IPS-NIHi11 (cell line): ENCODE data around the gene MFAP4.
A peak's percentile ranks its signal among the peaks of the same experiment; 100 is the strongest.

Source experiments
- DNase-seq: peaks from one replicate; pipeline ENCODE4 v3.0.0; 2012; ENCODE audit warnings: mixed read lengths, low spot score

MFAP4 gene

DNA sequence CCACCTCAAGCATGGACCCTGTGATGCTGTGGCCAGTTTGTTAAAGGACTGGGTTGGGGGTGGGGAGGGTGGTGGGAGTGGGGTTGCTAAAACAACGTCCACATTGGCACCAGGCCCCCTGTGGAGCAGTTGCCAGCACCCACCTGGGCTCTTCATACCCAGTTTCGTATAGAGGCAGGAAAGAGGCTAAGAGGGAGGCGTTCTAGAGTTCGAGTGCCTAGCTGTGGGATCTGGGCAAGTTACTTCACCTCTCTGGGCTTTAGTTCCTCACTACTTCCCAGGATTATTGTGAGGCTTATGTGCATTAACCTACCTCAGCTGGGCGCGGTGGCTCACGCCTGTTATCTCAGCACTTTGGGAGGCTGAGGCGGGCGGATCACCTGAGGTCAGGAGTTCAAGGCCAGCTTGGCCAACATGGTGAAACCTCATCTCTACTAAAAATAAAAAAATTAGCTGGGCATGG, 1.4 kb downstream of the MFAP4 start:
- no peak for DNase-seq

DNA sequence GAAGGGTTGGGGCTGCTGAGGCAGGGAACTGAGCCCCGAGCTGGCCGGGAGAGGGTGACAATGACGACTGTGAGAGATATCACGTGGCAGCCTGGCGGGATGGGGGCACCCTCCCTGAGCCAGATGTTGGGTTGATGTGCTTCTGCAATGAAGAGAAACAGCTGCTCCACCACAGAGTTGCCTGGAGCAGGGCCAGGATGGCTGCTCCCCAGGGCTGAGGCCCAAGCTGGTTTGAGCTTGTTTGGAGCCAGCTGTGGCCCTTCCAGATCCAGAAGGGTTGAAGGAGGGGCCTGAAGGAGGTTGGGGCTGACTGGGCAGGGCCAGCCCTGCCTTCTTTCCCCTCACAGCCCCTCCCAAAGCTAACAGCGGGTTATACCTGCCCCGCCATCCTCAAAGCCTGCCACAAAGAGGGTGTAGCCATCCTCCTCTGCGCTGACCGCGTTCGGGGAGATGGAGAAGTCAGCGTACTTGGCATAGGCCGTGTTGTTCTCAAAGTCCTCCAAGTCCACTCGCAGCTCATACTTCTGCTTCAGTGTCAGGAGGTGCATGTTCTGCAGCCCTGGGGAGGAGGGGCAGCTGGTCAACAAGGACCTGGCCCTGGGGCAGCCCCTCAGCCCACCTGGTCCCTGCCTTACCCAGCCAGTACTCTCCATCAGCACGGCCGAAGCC, 2.1 kb downstream of the MFAP4 start:
- DNase-seq = no peak

DNA sequence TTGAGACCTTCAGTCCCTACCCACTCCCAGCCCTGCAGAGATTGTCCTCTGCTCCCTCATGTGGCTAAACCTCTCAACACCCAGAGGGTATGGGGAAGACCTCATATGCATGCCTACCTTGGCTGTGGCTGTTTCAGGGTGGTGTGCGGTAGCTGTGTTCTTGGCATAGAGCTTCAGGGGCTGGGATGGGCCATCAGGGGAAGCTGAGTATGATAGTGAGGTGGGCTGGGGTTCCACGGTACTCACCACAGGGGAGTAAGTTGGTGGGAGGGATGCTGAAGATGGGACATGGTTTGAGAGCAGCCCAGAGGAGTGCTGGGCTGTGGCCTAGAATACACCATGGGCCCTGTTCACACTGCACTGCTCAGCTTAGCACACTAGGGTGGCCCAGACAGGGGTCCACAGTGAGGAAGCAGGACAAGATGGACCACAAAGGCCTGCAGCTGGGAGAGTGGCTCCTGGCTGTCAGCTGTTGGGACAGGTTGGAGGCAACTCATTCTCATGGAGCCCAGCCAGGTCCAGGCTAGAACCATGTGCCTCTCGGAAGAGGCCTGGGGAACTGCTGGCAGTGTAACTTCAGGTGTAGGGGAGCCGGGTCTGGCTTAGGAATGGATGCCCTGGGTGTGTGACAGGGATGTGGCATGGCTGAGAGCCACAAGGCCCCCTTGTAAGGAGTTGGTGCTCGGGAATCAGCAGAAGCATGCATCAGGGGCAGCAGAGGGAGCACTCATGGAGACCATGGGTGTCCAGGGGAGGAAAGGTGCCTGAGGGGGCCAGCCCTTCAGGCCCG, 3.1 kb downstream of the MFAP4 start:
- DNase-seq = no peak

DNA sequence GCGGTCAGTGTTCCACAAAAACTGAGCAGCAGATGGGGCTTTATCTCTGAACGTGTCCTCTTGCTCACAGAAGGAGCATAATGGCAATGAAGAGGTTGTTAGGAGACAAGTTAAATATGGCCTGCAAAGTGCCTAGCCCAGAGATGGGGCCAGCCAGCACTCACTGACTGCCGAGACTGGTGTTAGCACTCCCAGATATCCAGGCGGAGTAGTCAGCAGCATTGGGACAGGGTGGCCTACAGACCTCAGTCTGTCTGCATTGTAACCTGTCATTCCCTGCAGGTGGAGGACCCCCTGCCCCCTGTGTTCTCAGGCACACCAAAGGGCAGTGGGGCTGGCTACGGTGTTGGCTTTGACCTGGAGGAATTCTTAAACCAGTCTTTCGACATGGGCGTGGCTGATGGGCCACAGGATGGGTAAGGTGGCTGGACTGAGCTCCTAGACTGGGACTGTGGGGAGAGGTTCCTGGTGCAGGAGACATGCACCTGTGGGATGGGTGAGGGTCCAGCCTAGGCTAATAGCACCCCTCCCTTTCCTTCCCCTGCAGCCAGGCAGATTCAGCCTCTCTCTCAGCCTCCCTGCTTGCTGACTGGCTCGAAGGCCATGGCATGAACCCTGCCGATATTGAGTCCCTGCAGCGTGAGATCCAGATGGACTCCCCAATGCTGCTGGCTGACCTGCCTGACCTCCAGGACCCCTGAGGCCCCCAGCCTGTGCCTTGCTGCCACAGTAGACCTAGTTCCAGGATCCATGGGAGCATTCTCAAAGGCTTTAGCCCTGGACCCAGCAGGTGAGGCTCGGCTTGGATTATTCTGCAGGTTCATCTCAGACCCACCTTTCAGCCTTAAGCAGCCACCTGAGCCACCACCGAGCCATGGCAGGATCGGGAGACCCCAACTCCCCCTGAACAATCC, 4.2 kb downstream of the MFAP4 start:
- DNase-seq = no peak

DNA sequence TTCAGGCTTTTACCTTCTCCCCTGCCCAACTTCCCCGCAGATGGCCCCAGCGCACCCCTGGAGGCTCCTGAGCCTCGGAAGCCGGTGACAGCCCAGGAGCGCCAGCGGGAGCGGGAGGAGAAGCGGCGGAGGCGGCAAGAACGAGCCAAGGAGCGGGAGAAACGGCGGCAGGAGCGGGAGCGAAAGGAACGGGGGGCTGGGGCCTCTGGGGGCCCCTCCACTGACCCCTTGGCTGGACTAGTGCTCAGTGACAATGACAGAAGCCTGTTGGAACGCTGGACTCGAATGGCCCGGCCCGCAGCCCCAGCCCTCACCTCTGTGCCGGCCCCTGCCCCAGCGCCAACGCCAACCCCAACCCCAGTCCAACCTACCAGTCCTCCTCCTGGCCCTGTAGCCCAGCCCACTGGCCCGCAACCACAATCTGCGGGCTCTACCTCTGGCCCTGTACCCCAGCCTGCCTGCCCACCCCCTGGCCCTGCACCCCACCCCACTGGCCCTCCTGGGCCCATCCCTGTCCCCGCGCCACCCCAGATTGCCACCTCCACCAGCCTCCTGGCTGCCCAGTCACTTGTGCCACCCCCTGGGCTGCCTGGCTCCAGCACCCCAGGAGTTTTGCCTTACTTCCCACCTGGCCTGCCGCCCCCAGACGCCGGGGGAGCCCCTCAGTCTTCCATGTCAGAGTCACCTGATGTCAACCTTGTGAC, 5.1 kb downstream of the MFAP4 start:
- DNase-seq = no peak

DNA sequence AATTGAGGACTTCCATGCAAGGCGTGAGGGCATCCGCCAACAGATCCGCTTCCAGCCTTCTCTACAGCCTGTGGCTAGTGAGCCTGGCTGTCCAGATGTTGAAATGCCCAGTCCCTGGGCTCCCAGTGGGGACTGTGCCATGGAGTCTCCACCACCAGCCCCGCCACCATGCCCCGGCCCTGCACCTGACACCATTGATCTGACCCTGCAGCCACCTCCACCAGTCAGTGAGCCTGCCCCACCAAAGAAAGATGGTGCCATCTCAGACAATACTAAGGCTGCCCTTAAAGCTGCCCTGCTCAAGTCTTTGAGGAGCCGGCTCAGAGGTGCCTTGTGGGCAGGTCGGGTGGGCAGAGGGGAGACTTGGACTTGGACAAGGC, 5.6 kb downstream of the MFAP4 start:
- no peak for DNase-seq

DNA sequence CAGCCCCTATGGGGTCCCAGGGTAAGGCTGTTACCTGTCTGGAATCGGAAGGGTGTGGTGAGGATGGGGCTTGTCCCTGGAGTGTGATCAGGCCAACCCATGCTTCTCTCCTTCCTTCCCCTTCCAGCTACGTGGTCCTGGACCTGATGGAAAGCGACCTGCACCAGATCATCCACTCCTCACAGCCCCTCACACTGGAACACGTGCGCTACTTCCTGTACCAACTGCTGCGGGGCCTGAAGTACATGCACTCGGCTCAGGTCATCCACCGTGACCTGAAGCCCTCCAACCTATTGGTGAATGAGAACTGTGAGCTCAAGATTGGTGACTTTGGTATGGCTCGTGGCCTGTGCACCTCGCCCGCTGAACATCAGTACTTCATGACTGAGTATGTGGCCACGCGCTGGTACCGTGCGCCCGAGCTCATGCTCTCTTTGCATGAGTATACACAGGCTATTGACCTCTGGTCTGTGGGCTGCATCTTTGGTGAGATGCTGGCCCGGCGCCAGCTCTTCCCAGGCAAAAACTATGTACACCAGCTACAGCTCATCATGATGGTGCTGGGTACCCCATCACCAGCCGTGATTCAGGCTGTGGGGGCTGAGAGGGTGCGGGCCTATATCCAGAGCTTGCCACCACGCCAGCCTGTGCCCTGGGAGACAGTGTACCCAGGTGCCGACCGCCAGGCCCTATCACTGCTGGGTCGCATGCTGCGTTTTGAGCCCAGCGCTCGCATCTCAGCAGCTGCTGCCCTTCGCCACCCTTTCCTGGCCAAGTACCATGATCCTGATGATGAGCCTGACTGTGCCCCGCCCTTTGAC, 6.3 kb downstream of the MFAP4 start:
- DNase-seq = no peak

DNA sequence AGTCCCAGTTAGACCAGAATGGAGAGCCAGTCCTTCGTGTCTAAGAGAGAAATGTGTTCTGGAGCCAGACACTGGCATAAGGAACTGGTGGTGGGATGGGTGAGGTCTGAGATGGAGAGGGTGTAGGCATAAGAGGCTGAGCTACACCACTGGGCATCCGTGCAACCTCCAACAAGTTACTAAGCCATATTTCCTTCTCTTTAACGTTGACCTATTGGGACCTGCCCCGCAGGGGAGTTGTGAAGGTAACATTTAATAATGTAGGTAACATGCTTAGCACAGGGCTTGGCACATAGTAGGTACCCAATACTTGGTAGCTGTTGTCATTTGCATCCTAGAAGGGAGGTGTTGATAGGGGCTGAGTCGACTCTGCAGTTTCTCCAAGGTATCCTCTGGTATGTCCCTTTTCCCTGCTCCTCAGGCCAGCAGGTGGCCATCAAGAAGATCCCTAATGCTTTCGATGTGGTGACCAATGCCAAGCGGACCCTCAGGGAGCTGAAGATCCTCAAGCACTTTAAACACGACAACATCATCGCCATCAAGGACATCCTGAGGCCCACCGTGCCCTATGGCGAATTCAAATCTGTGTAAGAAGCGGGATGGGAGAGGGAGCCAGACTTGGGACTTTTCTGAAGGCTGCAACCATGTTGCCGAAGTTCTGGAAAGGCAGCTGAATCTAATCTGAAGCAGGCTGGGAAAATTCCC, 7.5 kb downstream of the MFAP4 start:
- DNase-seq = no peak

DNA sequence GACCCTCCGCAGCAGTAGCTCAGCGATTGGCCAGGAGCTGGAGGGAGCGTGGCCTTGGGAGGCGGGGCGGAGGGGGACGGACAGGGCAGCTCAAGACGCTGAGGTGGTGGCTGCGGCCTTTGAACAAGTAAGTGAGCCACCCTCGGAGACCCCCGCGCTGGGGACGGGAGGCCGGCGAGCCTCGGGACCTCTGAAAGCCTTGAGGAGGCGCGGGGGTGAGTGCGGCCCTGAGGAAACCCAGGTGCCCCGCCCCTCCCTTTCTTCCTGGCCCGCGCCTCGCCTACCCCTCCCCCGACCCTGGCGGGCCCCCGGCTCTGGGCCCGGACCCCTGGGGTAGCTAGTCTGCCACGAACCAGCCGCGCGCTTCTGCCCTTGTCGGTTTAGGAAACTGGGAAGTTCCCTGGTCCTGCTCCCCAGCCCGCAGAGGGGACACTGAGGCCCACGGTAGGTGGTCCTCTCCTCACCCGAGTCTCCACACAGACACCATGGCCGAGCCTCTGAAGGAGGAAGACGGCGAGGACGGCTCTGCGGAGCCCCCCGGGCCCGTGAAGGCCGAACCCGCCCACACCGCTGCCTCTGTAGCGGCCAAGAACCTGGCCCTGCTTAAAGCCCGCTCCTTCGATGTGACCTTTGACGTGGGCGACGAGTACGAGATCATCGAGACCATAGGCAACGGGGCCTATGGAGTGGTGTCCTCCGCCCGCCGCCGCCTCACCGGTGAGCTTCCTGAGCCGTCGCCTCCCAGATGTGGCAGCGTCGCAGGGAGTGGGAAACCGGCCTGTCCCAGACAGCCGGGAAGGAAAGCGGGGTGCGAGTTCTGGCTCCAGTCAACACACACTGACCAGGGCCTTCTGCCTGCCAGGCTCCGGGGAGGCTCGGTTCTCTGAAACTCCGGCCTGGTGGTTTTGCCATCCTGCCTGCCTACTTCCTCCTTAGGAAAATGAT, 8.3 kb downstream of the MFAP4 start, which contains the start of gene MAPK7:
MAPK7 (plus strand) TSS at position 83 of the 945 bp plus-strand sequence; CDS start at position 486, 403 bp downstream.
- no peak for DNase-seq

DNA sequence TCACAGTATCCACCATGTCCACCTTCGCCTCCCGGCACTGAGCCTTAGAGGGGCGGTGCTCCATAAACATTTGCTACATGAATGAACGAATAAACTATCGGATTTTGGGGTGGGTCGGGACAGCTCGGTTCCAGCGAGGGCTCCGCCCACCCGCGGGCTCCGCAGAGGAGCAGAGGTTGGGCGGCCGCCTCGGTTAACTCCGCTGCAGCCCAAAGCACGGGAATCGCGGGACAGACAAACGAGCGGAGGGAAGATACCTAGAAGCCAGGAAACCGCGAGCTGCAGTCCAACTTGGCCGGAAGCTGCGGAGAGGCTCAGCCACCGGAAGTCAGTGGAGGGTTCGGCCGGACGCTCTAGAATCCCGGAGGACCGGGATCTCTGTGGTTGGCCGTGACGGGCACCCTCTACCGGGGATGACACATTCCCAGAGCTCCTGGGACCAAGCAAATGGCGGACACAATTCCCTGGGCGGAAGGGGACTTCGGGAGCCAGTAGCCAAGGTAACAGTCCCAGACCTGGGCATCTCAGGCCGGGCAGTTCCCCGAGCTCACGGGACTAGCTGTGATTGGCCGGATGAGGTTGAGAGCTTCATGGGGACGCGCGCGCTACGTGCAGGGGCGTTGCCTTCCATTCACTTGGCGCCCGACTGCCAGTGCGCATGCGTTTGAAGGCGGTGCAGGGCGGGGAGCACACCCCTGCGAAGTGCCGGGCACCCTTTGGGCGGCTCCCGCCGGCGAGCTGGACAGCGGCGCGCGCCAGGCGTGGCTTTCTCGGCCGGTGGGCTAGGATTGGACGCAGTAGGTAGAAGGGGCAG, 9.2 kb downstream of the MFAP4 start:
- DNase-seq = peak; percentile 99

DNA sequence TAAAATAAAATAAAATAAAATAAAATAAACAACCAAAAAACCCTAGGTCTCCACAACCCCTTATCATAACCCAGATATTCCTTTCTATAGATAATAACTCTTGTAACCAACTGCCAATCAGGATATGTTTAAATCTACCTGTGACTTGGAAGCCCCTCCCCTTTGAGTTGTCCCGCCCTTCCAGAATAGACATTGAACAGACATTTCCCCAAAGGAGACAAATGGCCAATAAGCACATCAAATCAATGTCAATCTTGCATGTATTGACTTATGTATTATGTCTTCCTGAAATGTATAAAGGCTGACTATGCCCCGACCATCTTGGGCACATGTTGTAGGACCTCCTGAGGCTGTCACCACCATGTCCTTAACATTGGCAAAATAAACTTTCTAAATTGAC, 10.2 kb downstream of the MFAP4 start:
- no peak for DNase-seq

DNA sequence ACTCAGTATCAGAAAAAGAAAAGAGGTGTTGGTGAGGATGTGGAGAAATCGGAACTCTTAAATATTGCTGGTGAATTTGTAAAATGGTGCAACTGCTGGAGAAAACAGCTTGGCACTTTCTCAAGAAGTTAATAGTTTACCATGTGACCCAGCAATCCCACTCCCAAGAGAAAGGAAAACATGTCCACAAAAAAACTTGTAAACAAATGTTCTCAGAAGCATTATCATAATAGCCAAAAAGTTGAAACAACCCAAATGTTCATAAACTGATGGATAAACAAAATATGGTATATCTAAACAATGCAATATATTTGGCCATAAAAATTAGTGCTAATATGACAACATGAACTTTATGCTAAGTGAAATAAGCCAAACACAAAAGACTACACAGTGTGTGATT, 11.3 kb downstream of the MFAP4 start:
- DNase-seq = no peak

DNA sequence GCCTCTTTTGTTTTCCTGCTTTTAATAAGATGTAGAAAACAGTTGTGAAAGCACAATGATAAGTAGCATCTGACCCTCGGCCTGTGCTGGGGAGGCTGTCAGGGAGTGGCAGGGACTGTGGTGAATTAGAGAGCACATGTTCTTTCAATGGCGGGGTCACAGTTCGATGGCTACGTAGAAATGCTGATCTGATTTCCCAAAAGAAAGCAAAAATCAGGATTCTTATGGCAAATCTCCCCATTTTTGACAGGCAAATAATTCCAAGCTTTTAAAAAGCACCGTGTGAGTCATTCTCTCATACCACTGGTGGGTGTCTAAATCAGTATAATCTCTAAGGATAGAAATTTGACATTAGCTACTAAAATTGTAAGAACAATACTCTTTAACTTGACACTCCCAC, 12.9 kb downstream of the MFAP4 start:
- no peak for DNase-seq

DNA sequence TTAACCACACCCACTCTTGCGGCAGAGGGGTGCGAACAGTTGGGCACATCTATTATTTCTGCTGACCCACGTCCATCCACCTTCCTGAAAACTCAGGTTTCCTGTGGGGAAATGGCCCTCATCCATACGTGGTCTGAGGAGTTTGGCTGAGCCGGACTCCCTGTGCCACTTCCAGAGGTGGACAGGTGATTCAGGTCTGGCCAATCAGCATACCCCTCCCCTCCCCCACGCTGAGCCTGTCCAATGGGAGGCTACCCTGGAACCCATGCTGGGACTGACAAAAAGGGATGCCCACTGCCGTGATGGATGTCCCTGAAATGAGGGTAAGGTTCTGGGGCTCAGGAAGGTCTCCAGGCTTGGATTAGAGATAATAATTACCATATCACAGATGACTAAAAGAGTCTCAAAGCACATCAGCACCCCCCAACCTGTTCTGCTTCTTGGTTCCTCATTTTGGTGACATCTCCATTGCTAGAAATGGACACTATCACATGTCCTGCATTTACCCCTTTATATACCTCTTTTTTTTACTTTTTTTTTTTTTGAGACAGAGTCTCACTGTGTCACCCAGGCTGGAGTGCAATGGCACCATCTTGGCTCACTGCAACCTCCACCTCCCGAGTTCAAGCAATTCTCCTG, 14.0 kb downstream of the MFAP4 start:
- DNase-seq = peak; percentile 42

DNA sequence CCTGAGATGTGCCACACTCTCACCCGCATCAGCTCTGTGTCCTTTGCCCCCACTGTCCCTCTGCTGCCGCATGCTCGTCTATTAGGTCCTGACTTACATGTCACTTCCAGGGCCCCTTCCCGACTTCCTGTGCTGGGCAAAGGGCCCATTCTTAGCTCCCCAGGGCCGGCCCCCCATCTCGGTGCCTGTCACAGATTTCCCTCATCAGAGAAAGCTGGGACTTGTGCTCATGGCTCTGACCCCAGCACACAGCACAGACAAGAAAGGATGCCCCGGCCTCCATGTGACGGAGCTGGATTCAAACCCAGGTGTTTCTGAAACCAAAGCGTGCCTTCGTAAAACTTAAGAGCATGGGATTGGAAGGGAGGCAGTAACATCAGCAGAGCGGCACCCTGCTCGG, 14.6 kb downstream of the MFAP4 start:
- no peak for DNase-seq

DNA sequence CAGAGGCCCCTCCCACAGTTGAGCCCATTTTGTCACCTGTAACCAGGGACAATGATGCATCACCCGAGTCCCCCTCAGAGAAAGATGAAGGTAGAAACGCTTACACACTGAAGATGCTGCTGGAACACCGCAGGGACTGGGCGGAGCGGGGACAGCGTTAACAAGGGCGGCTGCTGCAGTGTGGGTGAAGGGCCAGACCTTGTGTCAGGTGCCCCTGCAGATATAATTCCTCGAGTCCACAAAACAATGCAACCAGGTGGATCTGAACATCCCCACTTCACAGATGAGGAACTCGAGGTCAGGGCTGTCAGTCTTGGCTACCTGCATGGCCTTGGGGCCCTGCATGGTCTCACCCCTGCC, 15.0 kb downstream of the MFAP4 start:
- no peak for DNase-seq

DNA sequence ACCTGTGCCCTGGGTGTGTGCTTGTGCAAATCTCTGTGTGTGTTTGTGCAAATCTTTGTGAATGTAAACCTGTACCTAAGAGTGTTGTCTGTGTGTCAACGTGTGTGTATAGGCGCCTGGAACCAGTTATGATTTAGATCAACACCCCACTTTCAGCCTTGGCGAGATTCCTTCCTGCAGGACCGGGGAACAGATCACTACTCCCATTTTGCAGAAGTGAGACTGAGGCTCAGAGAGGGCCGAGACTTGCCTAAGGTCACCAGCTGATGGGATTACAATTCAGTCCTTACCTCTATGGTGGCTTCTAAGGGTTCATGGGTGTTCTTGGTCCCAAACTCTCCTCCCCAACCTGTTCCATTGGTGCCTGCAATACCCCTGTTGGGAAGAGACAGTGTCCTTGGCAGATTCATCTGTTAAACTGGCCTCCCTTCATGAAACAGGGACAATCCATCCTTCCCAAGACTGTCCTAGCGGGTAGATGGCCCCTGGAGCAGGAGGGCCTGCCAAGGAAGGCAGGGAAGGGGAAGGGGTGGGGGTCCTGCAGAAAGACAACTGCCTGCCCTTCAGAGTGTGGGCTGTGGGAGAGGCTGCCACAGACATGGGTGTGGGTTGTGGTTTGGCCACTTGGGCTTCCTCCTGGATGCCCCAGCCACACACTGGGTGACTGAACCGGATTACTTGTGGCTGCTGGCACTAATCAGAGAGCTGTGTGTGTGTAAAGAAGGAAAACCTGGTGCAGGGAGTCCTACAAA, 15.6 kb downstream of the MFAP4 start:
- DNase-seq = no peak
